Measurements from ENCODE around the gene MED9.

Gene MED9

DNA sequence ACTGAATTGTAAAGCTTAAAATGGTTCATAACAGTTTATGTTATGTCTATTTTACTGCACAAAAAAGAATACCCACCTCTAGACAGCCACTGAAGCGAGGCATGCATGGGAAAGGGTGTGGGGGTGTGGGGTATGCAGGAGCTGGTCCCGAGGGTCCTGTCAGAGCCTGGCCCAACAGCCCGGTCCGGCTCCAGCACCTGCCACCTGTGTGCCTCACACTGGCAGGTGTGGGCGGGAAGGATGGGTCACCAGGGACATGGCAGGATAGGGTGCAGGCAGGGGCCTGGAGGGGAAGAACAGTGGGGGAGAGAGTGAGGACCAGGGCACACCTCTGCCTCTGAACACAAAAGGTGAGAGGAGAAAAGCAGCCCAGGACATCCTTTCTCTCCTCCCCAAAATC is 42.2 kb downstream of the MED9 start:
- no peak for DNase-seq

DNA sequence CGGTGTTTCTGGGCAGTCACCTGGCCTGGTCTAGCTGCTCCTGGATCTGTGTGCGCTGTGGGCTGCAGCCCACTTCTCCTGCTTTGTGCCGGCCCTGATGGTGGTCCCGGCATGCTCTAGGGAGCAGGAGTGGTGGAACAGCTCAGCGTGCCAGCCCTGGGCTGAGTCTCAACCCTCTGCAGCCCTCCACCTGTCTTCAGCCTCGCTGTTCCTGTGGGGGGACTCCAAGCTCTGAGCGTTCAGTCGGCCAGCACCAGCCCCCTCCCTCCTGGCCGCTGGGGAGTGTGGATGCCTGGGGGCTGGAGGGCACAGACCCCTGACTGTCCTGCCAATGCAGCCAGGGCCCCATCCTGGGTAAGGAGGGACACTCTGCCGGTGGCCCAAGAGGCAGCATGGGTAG is 43.1 kb downstream of the MED9 start:
- no peak for DNase-seq

DNA sequence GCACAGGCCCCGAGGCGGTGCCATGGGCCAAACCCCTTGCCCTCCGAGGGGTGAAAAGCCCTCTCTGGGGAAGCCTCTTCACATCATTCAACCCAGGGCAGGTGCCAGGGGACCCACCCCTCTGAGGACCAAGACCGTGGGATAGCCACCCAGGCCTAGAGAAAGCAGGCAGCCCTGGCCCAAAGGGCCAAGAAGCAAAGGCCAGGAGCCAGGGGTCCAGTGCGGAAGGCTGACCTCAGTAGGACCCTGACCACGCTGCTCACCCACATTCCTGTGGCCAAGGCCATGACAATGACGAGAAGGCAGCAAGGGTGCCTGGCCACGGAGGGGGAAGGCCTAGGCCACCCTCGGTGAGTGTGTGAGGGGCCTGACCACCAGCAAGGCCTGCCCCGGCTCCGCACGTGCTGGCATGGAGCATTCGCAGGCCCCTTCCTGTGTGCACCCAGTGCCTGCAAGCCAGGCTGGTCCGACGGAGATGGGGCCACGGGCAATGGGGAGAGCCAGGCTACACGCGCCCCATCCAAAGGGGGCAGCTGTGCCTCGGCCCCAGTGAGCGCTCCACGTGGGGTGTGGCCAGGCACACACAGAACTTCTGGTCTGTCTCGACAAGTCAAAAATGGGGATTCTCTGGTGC is 43.9 kb downstream of the MED9 start:
- DNase-seq, result no peak

DNA sequence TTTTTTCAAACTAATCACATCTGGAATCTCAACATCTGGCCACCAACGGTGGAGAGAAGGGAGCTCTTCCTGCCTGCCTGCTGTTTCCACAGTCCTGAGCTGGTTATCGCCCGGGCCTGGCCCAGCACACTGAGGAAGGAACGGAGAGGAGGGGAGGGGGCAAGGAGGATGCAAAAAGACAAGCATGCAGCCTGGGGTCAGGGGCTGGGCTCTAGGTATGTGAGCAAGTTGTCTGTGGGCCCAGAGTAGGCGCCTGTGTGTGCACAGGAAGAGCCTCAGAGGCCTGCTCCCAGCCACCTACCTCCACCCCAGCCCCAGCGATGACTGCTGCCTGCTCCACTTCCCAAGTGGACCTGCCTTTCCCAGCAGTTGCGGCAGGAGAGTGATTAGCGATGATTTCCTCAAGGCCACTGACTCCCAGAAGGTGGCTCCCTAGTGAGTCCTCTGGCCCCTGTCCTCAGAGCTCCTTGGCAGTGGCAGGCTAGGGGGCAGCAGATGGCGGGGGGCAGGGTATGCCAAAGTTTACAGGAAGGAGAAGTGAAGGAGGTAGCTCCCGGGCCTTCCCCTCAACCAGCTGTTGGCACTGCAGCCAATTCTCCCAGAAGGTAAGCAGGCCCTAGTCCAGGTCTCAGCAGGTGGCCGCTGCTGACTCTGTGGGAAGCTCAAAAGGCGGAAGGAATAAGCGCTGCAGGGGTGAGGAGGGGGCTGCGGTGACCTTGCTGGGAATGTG is 46.4 kb downstream of the MED9 start:
- DNase-seq, result peak; percentile 65

DNA sequence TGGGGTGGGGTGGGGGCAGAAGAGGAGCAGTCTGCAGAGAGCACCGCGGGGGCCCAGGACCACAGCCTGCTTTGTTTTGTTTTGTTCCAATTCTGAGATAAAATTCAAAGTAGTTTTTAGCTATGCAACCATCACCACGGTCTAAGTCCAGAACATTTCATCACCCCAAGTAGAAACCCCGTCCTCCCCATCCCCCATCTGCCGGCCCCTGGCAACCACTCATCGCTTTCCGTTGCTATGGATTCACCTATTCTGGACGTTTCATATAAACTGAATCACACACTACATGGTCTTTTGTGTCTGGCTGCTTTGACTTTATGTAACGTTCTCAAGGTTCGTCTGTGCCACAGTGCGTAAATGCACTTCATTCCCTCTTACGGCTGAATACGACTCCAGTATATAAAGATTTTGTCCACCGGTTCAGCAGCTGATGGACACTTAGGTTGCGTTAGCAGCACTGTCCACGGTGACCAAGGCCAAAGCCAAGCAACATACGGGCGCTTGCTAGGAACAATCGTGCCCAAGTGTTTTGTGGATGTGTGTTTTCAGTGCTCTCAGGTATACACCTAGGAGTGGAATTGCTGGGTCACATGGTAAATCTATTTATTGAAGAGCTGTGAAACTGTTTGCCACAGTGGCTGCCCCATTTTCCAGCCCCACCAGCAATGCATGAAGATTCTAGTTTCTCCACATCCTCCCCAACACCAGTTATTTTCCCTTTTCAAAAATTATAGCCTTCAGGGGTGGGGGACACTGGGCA is 47.1 kb downstream of the MED9 start:
- DNase-seq, result no peak

DNA sequence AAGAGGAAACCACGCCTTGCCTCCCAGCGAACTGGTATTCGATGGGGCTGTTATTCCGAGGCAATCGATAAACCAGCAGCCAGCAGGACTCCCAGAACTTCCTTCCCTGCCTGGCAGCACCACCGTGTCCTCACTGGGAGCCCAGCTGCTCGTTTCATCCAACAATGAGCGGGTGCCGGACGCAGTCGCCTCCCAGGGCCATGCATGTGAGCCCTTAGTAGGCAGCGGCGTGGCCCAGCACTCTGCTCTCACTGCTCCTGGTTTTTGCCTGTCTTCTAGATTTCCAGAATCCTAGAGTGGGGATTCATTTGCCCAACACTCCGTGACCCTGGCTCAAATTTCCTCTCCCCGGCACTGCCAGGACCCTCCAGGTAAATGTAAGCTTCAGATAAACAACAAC is 48.5 kb downstream of the MED9 start:
- peak; percentile 39 for DNase-seq

DNA sequence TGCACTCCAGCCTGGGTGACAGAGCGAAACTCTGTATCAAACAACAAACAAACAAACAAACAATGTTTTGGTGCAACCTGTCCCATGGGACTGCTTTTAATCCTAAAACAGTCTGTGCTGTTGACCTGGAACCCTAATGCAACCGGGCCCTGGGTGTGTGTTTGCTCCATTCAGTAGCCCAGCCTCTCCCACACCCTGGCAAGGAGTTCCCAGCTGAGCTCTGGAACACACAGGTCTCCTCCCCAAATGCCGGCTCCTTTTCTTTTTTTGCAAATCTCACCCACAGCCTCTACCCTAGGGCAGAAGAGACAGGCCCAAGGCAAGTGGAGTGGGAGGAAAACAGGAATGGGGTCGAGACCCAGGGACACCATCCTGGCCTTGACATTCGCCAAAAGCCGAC is 49.2 kb downstream of the MED9 start:
- no peak for DNase-seq

DNA sequence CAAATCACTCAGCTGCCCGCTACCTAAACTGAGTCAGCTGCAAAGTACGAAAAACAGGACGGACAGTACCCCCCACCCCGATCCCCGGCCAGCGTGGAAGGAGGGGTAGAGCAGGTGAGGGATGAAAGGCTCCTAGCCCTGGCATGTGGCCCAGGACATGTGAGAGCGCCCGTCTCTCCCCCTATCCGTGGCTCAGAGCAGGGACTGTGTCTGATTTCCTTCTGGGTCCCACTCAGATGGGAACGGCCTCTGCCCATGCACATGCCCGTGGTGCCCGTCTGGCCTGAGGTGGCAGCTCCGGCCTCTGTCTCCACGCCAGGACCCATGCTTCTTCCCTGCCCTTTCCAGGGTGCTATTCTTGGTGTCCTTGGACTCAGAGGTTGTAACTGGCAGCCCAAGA is 49.6 kb downstream of the MED9 start:
- DNase-seq, result no peak

DNA sequence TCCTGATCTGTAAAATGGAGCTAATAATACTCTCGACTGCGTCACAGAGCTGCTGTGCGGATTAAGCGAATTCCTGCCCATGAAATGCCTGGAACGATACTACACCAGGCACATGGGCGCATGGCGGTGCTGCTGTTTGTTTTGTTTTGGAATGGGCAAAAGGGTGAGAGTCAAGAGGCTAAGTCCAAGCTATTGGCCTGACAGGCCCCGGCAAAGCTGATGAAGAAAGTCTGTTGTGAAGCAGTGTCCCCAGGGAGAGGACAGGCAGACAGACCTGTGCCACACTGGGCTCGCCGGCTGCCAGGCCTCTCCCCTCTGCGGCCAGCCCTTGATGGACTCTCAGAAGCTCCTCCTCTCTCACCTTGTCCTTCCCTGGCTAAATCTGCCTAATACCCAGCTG is 50.7 kb downstream of the MED9 start:
- DNase-seq, result no peak

DNA sequence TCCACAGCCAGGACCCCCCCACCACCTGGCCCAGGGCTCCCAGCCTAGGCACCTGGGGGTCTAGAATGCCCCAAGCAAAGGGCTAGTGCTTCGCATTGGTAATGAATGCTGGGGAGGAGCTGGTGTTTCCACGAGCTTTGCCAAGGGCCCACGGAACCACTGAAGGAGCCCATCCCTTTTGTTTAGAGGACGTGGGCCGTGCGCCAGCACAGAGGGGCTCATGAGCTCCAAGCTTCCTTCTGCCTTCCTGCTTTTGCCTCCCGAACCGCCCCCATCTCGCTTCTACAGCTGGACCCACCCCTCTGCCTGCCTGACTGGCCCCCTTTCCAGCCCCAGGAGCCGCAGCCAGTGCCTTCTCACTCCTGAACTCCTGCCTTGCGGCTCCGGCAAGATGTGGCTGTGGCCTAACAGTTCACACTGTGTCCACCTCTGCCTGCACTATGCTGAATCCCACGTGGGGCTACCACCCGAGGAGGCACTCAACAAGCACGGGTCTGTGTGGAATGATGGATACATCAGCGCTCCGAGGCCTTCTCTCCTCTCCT is 51.2 kb downstream of the MED9 start:
- DNase-seq, result no peak

DNA sequence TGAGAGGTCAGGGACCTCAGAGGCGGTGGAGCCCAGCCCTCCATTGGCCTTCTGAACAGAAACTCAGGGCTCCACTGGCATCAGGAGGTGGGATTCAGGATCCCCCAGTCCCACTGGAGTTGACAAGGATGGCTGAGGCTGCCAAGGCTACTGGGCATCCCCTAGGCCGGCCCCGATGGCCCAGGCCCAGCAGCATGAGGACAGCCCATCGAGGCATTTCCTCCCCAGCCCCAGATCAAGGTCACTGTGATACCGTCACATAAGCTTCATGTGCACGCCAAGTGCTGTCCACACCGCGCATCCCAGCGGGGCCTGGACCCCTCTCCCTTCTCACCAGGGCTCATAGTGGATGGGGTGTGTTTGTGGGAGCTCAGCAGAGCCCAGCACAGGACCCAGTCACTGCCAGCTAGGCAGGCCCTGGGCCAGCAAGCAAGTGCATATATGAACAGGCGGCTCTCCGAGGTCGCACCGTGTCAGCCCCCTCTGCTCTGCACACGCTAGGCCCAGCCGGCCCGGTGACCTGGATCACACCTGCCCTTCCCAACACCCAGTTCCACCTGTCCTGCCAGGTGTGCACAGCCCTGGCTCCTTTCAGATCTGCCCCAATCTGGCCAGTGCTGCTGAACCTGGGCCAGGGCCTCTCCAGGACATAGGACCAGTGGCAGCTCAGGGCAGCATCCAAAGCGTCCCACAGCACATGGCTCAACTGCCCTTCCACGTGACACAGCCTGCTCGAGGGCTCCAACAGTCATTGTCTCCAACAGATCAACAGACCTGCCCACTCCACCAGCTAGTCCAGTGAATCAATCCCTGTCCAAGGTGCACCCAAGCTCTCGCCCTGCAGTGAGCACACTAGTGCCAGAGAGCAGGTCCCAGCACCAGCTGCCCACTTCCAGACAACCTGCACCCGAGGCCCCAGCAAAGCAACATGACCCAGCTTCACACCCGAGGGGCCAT is 52.2 kb downstream of the MED9 start:
- DNase-seq, result peak; percentile 78

DNA sequence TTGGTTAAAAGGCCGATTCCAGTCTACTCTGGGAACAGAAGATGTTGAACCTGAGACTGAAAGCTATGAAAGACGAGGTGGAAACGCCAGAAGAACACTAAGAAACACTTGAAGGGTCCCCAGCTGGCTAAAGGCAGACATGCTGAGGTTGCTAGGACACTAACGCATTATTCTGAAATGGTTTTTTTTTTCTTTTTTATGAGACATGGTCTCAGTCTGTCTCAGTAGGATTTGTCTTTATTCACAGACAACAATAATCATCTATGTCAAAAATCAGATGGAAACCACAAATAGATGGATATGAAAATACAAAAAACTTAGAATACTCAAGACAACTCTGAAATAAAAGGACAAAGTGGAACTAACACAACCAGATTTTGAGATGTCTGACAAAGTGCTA is 54.4 kb downstream of the MED9 start:
- DNase-seq, result no peak

DNA sequence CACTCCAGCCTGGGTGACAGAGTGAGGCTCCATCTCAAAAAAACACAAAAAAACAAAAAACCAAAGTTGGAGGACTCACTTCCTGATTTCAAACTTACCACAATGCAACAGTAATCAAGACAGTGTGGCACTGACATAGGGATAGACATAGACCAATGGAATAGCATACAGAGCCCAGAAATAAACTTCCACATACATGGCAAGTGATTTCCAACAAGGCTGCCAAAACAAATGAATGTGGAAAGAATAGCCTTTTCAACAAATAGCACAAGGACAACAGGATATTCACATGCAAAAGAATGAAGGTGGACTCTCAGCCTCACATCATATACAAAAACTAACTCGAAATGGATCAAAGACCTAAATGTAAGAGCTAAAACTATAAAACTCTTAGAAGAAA is 56.2 kb downstream of the MED9 start:
- no peak for DNase-seq

DNA sequence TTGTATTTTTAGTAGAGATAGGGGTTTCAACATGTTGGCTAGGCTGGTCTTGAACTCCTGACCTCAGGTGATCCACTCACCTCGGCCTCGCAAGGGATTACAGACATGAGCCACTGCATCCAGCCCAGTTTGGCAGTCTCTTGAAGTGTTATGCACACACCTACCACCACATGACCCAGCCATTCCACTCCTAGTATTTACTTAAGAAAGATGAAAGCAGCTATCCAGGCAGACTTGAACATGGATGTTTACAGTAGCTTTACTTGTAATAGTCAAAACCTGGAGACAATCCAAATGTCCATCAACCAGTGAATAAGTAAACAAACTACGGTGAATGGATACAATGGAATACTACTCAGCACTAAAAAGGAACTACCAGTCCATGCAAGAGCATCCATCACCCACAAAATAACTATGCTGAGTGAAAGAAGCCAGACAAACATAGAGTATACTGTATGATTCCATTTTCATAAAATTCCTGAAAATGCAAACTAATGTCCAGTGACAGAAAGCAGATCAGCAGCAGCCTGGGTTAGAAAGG is 57.2 kb downstream of the MED9 start:
- DNase-seq, result peak; percentile 81

DNA sequence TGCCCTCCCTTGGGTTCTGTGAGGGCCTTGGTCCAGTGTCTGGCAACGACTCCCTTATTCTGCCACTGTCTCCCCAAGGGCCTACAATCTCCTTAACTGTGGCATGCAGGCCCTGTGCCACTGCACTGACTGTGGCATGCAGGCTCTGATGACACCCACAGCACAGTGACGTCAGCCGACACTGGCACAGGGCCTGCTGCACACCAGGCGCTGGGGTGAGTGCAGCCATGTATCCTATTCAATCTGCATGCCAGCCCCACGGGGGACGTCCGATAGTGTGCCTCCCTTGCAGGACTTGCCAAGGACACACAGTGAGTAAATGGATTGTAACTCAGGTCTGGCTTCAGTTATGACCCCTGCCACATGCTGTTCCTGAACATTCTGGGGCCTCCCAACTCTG is 59.2 kb downstream of the MED9 start:
- DNase-seq, result no peak

DNA sequence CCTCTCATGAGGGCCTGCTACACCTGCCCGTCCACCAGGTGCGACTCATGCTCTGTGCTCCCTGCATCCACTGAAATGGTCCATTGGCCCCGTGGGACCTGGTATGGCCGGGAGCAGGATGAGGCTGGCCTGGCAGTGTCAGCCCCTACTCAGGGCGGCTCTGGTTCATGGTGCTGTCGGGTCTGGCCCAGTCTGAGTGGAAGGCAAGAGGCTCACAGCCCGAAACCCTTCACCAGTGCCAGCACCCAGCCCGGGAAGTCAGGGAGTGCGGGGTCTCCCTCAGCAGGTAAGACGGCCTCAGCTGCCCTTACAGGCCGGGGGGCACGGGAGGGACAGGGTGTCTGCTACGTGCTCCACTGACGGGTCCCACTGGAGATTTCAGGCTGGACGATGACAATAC is 59.9 kb downstream of the MED9 start:
- no peak for DNase-seq

DNA sequence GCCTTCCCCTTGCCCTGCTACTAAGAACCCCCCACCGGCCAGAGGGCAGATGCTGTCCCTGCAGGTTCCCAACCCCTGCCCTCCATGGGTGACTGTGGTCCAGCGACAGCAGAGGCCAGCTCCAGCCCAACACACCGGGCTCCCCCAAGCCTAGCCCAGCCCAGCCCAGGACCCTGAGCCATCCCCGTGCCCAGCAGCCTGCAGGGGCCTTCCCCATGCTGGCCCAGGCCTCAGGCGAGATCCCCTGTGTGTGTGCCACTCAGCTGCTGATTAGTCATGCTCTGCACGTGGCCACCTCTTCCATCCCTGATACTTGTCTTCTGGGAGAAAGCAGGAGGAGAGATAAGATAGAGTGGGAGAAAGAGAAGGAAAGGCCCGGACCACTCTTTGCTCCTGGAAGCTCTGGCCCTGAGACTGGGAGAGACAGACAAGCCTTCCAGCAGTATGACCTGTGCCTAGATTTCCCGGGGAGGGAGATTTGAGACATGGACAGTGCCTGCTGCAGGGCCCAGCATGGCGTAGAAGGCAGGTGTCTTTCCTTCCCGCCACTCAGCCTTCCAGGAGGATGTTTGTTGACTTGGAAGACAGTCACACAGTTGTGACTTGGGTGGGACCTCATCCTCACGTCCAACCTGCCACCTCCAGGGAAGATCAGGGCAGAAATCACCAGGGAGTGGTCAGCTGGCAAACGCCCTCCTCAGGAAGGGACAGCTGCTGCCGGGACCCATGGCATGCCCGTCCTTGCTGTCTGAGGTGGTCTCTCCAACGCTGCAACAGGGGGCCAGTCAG is 60.7 kb downstream of the MED9 start:
- no peak for DNase-seq

DNA sequence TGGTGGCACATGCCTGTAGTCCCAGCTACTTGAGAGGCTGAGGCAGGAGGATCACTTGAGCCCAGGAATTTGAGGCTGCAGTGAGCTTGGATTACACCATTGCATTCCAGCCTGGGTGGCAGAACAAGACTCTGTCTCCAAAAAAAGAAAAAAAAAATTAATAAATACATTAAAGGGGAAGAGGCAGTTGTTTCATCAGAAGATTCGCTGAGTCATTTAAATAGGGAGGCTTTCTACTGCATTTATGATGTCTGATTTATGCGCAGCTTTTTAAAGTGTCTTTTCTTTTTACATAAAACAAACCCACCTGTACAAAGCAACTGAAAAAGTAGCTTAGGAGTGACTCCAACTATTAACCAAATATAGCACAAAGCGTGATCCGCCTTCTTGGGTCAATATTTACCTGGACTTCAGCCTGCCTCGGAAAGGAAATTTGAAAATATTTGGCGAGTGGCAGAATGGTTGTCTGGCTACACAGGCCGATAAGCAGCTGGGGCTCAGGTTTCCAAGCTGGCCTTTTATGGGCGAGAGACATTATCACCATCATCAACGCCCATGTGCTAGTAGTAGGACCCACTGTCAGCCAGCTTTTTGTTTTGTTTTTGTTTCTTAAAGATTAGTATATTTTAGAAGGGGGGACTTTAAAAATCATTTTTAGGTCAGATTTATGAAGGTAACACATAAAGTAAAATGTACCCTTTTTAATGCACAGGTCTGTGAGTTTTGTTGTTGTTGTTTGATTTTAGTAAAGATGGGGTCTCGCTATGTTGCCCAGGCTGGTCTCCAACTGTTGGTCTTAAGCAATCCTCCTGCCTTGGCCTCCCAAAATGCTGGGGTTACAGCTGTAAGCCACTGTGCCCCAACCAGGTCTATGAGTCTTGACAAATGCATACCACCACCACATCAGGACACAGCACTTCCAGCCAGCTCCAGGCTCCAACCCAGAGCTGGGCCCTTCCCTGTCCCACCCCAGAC is 61.9 kb downstream of the MED9 start:
- peak; percentile 80 for DNase-seq

DNA sequence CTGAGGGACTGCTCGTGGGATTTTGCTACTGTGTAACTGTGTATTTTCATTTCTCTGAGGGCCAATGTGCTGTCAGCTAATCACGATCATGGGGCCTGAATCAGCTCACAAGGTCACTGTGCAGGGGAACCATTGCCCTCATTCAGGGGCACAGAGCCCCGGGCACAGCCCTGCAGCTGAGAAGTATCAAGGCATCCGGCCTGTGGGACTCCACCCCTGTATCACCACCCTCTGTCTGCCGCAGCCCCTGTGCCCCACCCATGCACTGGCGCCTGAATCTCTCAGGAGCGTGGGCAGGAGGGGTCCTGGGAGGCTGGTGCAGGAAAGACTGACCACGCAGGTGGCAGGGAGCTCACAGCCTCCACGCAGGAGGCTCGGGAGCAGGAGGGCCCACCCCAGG is 62.8 kb downstream of the MED9 start:
- DNase-seq, result no peak

DNA sequence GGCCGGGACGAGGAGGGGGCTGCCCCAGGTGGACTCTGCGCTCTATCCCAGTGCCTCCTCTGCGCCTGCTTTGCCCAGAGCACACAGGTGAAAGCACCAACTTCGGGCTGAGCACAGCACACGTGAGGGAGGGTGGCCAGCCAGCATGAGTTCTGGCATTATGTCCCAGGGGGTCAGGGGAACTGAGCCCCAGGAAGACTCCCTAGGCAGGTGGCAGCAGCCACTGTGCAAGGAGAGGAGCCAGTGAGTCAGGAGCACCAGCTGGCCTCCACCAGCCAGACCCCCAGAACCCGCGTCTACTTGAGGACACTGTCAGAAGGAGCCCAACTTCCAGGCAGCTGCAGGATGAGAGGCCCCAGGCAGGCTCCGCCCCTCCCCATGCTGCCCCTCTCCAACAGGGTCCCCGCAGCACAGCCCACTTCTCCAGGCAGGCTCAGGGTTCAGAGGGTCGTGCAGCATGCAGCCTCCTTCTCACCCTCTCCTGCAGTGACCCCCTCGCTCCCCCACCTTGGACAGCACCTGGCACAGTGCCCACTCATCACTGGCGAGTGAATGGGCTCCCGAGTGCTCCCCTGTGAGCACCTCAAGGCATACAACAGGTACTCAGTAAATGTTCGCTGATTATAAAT is 63.6 kb downstream of the MED9 start:
- DNase-seq, result no peak
